ENCODE measurements around the gene TGIF2.

GRCh38 chr20:36611625-36612024 is 38.2 kb downstream of the TGIF2 start:
- TF ChIP-seq, protein P1, sequence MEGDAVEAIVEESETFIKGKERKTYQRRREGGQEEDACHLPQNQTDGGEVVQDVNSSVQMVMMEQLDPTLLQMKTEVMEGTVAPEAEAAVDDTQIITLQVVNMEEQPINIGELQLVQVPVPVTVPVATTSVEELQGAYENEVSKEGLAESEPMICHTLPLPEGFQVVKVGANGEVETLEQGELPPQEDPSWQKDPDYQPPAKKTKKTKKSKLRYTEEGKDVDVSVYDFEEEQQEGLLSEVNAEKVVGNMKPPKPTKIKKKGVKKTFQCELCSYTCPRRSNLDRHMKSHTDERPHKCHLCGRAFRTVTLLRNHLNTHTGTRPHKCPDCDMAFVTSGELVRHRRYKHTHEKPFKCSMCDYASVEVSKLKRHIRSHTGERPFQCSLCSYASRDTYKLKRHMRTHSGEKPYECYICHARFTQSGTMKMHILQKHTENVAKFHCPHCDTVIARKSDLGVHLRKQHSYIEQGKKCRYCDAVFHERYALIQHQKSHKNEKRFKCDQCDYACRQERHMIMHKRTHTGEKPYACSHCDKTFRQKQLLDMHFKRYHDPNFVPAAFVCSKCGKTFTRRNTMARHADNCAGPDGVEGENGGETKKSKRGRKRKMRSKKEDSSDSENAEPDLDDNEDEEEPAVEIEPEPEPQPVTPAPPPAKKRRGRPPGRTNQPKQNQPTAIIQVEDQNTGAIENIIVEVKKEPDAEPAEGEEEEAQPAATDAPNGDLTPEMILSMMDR (IDR thresholded peaks at IDR 0.05), result no peak
- TF ChIP-seq POLR2A (IDR thresholded peaks at IDR 0.05), result no peak
- TF ChIP-seq EP300 (IDR thresholded peaks at IDR 0.05), result no peak
- TF ChIP-seq POLR2AphosphoS5 (IDR thresholded peaks at IDR 0.05), result no peak

Data from upper lobe of left lung (tissue), 4 donors.